Measurements from ENCODE around the gene NEK4.

Gene NEK4

DNA sequence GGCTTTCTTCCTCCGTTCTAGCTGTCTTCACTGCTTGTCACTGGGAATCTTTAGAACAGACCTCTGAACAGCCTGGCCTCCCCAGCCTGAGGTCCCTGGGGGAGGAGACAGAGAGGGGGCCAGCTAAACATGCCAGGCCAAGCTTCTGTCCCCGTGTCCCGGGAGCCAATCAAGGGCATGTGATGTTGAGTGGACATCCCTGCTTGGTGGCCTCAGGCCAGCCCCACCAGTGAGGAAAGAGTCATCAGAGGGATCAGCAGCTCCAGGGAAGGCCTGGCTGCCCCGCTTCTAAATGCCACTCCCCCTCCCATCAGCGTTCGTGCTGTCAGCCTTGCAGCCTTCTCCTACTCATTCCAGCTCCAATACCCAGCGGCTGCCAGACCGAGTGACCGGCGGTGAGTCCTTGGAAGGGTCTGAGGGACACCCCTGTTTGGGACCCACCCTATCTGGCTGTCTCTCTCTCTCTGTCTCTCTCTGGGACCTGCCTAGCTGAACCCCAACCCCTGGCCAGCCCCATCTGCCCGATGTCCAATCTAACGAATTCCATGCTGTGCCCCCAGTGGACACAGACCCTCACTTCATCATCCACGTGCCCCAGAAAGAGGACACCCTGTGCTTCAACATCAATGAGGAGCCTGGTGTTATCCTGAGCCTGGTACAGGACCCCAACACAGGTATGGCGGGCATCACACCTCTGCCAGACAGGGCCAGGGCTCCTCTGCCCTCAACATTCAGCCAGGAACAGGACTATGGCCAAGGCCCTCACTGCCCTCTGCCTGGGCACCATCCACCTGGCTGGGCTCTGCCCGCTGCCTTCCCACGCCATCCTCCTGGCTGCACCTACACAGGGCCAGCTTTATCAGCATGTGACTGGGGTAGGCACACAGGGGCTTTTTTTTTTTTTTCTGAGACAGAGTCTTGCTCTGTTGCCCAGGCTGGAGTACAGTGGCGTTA, 17.2 kb upstream of the NEK4 start:
- Histone ChIP-seq H3K4me1 (ENCODE audit: low read depth, poor library complexity, severe bottlenecking) (no peaks in the 10 kb centered on the region), H3K4me2 (no peak overlapping the region), H4K20me1 (ENCODE audit: insufficient read depth) (no peaks in the 10 kb centered on the region), H2AFZ (ENCODE audit: low read depth) (no peak overlapping the region), H3K79me2 (ENCODE audit: insufficient read depth, low read depth) (no peaks in the 10 kb centered on the region), H3K4me3 (IDR thresholded peaks at IDR 0.05; ENCODE audit: insufficient read depth, low read depth, low read length) (no peak overlapping the region), H3K27me3 (ENCODE audit: insufficient read depth, low read depth) (no peaks in the 10 kb centered on the region), H3K9ac (no peak overlapping the region), H3K36me3 (ENCODE audit: insufficient read depth) (no peaks in the 10 kb centered on the region), H3K27ac (no peak overlapping the region)
- TF ChIP-seq, protein P1, sequence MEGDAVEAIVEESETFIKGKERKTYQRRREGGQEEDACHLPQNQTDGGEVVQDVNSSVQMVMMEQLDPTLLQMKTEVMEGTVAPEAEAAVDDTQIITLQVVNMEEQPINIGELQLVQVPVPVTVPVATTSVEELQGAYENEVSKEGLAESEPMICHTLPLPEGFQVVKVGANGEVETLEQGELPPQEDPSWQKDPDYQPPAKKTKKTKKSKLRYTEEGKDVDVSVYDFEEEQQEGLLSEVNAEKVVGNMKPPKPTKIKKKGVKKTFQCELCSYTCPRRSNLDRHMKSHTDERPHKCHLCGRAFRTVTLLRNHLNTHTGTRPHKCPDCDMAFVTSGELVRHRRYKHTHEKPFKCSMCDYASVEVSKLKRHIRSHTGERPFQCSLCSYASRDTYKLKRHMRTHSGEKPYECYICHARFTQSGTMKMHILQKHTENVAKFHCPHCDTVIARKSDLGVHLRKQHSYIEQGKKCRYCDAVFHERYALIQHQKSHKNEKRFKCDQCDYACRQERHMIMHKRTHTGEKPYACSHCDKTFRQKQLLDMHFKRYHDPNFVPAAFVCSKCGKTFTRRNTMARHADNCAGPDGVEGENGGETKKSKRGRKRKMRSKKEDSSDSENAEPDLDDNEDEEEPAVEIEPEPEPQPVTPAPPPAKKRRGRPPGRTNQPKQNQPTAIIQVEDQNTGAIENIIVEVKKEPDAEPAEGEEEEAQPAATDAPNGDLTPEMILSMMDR (conservative IDR thresholded peaks at IDR 0.05; ENCODE audit: low read depth, low read length): no peak

DNA sequence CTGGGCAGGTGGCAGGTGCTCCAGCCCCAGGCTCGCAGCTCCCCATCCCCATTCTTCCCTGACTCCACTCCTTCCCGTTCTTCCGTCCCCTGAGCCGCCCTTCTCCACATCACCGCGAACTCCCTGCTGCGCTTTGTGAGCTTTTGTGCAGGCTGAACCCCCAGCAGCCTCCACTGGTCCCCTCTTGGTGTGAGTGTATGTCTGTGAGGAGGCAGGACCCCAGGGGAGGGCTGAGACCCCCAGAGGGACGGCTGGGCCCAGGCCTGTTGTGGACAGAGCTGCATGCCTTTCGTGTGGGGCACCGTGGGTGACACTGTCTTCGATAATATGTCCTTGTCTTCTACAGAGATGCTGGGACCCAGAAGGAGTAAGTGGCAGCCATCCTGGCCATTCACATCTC, 16.5 kb upstream of the NEK4 start:
- Histone ChIP-seq H3K36me3 (ENCODE audit: insufficient read depth) (no peaks in the 10 kb centered on the region), H3K27ac (no peak overlapping the region), H3K4me2 (no peak overlapping the region), H3K79me2 (ENCODE audit: insufficient read depth, low read depth) (no peaks in the 10 kb centered on the region), H3K27me3 (ENCODE audit: insufficient read depth, low read depth) (no peaks in the 10 kb centered on the region), H3K4me3 (IDR thresholded peaks at IDR 0.05; ENCODE audit: insufficient read depth, low read depth, low read length) (no peak overlapping the region), H2AFZ (ENCODE audit: low read depth) (no peak overlapping the region), H4K20me1 (ENCODE audit: insufficient read depth) (no peaks in the 10 kb centered on the region), H3K4me1 (ENCODE audit: low read depth, poor library complexity, severe bottlenecking) (no peaks in the 10 kb centered on the region), H3K9ac (no peak overlapping the region)
- TF ChIP-seq, protein P1 (conservative IDR thresholded peaks at IDR 0.05; ENCODE audit: low read depth, low read length): no peak

DNA sequence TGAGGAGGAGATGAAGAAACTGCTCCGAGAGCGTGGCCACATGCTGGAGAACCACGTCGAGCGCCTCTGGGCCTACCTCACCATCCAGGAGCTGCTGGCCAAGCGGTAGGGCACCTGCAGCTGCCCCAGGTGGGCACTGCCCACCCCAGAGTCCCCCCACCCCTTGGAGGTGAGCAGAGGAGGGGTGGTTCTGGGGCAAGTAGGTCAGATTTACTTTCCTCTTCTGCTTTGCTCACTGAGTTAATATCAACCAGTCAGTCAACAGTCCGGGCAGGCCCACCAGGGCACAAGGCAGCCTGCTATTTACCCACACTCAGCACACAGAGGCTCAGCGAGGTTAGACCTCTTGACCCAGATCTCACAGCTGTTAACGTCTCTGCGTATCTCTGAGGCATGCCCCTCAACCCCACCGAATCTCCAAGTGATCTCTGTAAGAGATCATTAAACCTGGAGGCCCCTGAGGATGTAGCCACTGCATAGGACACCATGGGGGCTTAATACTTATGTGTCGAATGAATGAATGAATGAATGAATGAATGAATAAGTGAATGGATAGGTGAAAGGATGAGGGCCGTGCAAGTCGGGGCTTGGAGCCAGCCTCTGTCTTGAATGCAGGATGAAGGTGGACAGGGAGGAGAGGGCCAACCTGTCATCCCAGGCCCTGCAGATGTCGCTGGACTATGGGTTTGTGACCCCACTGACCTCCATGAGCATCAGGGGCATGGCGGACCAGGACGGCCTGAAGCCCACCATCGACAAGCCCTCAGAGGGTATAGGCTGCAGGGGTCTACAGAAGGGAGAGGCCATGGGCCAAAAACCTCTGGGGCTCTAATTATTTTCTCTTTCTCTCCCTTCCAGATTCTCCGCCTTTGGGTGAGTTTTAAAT, 15.8 kb upstream of the NEK4 start:
- Histone ChIP-seq H3K36me3 (ENCODE audit: insufficient read depth) (no peaks in the 10 kb centered on the region), H2AFZ (ENCODE audit: low read depth) (no peak overlapping the region), H3K4me1 (ENCODE audit: low read depth, poor library complexity, severe bottlenecking) (no peaks in the 10 kb centered on the region), H3K27ac (no peak overlapping the region), H3K27me3 (ENCODE audit: insufficient read depth, low read depth) (no peaks in the 10 kb centered on the region), H3K4me3 (IDR thresholded peaks at IDR 0.05; ENCODE audit: insufficient read depth, low read depth, low read length) (no peak overlapping the region), H3K79me2 (ENCODE audit: insufficient read depth, low read depth) (no peaks in the 10 kb centered on the region), H4K20me1 (ENCODE audit: insufficient read depth) (no peaks in the 10 kb centered on the region), H3K9ac (no peak overlapping the region), H3K4me2 (no peak overlapping the region)
- TF ChIP-seq, protein P1 (conservative IDR thresholded peaks at IDR 0.05; ENCODE audit: low read depth, low read length): no peak

DNA sequence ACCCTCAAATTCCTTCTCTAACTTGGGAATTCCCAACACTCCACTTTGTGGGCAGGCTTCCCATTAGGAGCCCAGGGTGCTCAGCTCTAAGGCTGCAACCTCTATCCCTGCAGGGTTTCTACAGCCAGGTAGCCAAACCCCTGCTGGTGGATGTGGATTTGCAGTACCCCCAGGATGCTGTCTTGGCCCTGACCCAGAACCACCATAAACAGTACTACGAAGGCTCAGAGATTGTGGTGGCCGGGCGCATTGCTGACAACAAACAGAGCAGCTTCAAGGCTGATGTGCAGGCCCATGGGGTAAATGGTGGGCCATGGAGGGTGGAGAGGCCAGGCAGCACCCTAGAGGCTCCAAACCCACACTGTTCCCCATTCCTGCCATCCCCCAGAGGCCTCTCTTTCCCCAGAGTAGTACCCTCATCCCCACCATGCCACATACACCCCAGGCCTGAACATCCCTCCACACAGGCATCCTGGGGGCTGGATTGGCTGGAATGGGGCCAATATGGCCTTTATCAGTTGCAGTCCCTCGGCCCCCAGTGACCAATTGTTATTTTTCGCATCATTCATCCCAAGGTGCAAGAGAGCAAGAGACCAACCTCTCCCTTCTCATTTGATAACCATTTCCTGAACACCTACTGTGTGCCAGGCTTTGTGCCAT, 14.3 kb upstream of the NEK4 start:
- TF ChIP-seq, protein P1 (conservative IDR thresholded peaks at IDR 0.05; ENCODE audit: low read depth, low read length): no peak
- H2AFZ ChIP-seq (ENCODE audit: low read depth): no peak overlapping the region

More for the DNA sequence above, 14.3 kb upstream of the NEK4 start:
- Histone ChIP-seq H3K4me3 (IDR thresholded peaks at IDR 0.05; ENCODE audit: insufficient read depth, low read depth, low read length) (no peak overlapping the region), H3K4me1 (ENCODE audit: low read depth, poor library complexity, severe bottlenecking) (no peaks in the 10 kb centered on the region), H3K4me2 (no peak overlapping the region), H3K36me3 (ENCODE audit: insufficient read depth) (no peaks in the 10 kb centered on the region), H4K20me1 (ENCODE audit: insufficient read depth) (no peaks in the 10 kb centered on the region), H3K9ac (no peak overlapping the region), H3K79me2 (ENCODE audit: insufficient read depth, low read depth) (no peaks in the 10 kb centered on the region), H3K27ac (no peak overlapping the region), H3K27me3 (ENCODE audit: insufficient read depth, low read depth) (no peaks in the 10 kb centered on the region)

Data from KMS-11 (cell line).